HG03103 (cell line): ENCODE results near the gene CACNA2D2.

Source experiments
- ATAC-seq: cut with Tn5 transposase; IDR thresholded peaks from one replicate; pipeline ENCODE4 v1.9.1; 2021; ENCODE audit warnings: low read depth; ENCODE audit not compliant: unreplicated experiment

The CACNA2D2 gene

GRCh38 chr3:50435371-50436113 is 67.9 kb downstream of the CACNA2D2 start:
- no peak for ATAC-seq

- ATAC-seq, result no peak
Measured at GRCh38 chr3:50433954-50434353, 69.5 kb downstream of the CACNA2D2 start.

- ATAC-seq, result no peak
Measured at GRCh38 chr3:50430950-50431435, 72.4 kb downstream of the CACNA2D2 start.

- ATAC-seq, result no peak
Measured at GRCh38 chr3:50430191-50430590, 73.2 kb downstream of the CACNA2D2 start.

- ATAC-seq, result no peak
Measured at GRCh38 chr3:50428007-50428633, 75.3 kb downstream of the CACNA2D2 start.

GRCh38 chr3:50427217-50427616 is 76.2 kb downstream of the CACNA2D2 start:
- ATAC-seq, result no peak

GRCh38 chr3:50425911-50426310 is 77.5 kb downstream of the CACNA2D2 start:
- no peak for ATAC-seq

GRCh38 chr3:50423543-50423942 is 79.9 kb downstream of the CACNA2D2 start:
- no peak for ATAC-seq

GRCh38 chr3:50422153-50422552 is 81.3 kb downstream of the CACNA2D2 start:
- no peak for ATAC-seq

- ATAC-seq, result no peak
Measured at GRCh38 chr3:50419595-50420370, 83.7 kb downstream of the CACNA2D2 start.

- ATAC-seq, result no peak
Measured at GRCh38 chr3:50418850-50419249, 84.6 kb downstream of the CACNA2D2 start.

GRCh38 chr3:50417637-50418033 is 85.8 kb downstream of the CACNA2D2 start:
- no peak for ATAC-seq

GRCh38 chr3:50416736-50417636 is 86.4 kb downstream of the CACNA2D2 start:
- no peak for ATAC-seq

GRCh38 chr3:50415816-50416215 is 87.6 kb downstream of the CACNA2D2 start:
- no peak for ATAC-seq

GRCh38 chr3:50415061-50415460 is 88.4 kb downstream of the CACNA2D2 start:
- ATAC-seq, result no peak

GRCh38 chr3:50414616-50415015 is 88.8 kb downstream of the CACNA2D2 start:
- no peak for ATAC-seq

- ATAC-seq, result no peak
Measured at GRCh38 chr3:50412231-50412754, 91.1 kb downstream of the CACNA2D2 start.

GRCh38 chr3:50411229-50411628 is 92.2 kb downstream of the CACNA2D2 start:
- ATAC-seq, result no peak

- no peak for ATAC-seq
Measured at GRCh38 chr3:50410608-50411139, 92.8 kb downstream of the CACNA2D2 start.

GRCh38 chr3:50410185-50410584 is 93.2 kb downstream of the CACNA2D2 start:
- ATAC-seq, result no peak
